ENCODE measurements around the gene PRDX5.

The PRDX5 gene

DNA sequence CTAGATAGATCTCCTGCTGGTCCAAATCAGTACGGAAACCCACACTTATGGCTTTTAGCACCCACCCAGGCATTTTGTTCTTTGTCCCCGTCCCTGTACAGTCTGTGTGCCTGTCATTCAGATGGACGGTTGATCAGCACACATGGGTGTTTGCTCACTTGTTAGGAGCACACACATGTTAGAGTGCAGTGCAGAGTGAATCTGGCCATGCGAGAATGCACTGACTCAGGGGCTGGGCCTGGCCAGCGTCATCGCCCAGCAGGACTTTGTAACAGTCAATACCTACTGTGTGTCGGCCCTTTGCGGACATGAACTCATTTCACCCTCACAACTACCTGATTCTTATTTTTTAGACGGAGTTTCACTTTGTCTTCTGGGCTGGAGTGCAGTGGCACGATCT, 44.4 kb downstream of the PRDX5 start:
- no peak for DNase-seq (ENCODE audit: low read depth, low spot score)

DNA sequence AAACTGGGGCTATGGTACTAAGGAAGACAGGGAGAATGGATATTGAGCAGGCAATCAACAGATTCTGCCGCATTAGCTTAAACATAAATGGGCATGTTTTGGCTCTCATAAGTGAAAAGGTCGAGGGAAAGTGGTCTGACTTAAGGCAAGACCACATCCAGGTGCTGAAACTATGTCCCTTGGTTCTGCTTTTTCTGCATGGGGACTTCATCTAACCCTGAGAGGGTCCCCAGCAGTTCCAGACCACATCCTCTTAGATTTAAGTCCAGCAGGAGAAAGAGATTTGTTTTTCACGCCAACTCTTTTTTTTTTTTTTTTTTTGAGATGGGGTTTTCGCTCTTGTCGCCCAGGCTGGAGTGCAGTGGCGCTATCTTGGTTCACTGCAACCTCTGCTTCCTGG, 46.5 kb downstream of the PRDX5 start:
- no peak for DNase-seq (ENCODE audit: low read depth, low spot score)

DNA sequence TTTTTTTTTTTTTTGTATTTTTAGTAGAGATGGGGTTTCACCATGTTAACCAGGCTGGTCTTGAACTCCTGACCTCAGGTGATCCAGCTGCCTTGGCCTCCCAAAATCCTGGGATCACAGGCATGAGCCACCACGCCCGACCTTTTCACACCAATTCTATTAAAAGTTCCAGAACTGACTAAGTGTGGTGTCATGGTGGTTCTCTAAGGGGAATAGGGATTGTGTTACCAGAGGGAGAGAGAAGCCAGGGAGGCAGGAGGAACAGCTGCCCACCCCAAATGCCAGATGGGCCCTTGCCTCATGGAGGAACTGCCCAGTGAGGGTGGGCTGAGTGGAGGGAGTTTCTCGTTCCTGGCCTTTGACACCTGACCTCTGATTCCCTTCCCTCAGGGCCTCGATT, 47.0 kb downstream of the PRDX5 start:
- DNase-seq (ENCODE audit: low read depth, low spot score) = no peak

DNA sequence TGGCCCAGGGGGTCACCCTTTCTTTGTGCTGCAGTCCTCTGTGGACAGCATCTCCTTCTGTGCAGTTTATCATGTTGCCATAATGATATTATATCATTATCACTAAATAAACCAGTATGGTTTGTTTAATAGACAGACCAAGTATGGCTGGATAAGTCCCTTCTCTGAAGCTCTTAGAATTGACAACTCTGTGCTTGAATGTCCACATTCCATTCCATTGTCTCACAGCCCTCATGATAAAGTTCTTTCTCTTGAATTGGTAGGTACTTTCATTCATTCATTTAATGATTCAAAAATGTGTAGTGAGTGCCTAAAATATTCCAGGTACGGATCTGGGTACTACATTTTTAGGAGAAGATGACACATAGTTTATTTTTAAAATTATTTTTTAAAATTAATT, 48.8 kb downstream of the PRDX5 start:
- no peak for DNase-seq (ENCODE audit: low read depth, low spot score)

DNA sequence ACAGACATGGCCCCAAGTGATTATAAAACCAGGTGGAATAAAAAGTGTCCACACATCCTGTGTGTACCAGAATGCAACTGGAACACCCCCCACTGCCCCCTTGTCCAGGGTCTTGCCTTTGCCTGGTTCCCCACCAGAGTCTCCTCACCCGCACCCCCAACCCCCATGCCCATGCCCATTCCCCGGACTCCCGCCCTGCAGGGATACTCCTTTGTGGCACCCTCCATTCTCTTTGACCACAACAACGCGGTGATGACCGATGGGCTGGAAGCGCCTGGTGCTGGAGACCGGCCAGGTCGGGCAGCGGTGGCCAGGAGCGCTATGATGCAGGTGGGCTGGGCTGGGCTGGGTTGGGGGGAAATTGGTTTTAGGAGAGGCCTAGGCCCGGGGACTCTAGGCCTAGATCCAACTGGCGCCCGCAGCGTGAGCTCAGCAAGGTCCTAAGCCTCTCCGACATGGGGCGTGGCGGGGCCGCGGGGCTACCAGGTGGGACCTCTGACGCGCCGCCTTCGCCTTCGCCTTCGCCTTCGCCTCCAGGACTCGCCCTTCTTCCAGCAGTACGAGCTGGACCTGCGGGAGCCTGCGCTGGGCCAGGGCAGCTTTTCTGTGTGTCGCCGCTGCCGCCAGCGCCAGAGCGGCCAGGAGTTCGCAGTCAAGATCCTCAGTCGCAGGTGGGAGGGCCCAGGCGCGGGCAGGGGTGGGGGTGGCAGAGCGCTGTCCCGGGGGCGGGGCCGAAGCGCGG, 50.2 kb downstream of the PRDX5 start:
- no peak for DNase-seq (ENCODE audit: low read depth, low spot score)

DNA sequence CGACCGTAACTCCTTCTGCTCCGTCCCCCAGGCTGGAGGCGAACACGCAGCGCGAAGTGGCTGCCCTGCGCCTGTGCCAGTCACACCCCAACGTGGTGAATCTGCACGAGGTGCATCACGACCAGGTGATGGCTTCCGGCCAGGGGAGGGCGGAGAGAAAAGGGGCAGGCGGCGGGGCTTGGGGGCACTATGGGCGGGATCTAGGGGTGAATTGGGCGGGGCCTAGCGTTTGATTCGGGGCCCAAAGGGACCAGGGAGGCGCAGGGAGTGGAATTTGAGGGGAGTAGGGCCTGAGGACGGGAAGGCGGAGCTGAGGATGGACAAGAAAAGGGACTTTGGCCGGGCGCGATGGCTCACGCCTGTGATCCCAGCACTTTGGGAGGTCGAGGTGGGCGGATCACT, 50.8 kb downstream of the PRDX5 start:
- no peak for DNase-seq (ENCODE audit: low read depth, low spot score)

DNA sequence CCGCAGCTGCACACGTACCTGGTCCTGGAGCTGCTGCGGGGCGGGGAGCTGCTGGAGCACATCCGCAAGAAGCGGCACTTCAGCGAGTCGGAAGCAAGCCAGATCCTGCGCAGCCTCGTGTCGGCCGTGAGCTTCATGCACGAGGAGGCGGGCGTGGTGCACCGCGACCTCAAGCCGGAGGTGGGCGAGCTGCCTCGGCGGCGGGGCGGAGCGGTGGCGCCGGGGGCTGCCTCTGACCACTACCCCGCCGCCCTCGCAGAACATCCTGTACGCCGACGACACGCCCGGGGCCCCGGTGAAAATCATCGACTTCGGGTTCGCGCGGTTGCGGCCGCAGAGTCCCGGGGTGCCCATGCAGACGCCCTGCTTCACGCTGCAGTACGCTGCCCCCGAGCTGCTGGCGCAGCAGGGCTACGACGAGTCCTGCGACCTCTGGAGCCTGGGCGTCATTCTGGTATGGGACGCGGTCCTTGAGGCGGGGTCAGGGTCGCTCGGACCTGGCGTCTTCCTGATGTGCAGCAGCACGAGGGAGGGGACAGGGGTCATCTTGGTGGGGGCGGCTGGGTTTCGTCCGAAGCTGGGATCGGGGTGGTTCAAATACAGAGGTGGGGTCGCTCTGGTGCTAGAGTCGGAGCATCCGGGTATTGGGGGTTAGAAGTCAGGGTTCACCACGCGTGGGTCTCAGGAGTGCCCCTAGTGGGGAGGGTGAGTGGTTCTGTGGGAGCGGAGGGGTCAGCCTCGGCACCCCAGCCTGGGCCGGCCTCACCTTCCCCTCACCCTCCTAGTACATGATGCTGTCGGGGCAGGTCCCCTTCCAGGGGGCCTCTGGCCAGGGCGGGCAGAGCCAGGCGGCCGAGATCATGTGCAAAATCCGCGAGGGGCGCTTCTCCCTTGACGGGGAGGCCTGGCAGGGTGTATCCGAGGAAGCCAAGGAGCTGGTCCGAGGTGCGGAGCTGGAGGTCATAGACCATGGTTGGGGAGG, 51.8 kb downstream of the PRDX5 start:
- DNase-seq (ENCODE audit: low read depth, low spot score) = no peak

DNA sequence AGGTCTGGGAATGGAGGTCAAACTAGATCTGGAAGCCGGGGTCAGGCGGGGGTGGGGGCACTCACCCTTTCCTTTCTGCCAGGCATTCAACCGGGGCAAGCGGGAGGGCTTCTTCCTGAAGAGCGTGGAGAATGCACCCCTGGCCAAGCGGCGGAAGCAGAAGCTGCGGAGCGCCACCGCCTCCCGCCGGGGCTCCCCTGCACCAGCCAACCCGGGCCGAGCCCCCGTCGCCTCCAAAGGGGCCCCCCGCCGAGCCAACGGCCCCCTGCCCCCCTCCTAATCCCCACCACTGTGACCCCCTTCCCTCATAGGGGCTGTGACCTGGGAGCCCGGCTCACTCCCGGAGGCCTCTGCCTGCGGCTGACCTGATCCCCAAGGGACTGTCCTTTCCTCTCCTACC, 53.3 kb downstream of the PRDX5 start:
- no peak for DNase-seq (ENCODE audit: low read depth, low spot score)

Data from brain pericyte (primary cell).